Right atrium auricular region (tissue), 2 donors: ENCODE data around the gene RRAS2. TPM values are rescaled to one million over a fixed set of nuclear protein-coding genes. Genes with fewer than 3 reads are reported as not detected.

ENCODE experiments used
- DNase-seq: peaks from one replicate; pipeline ENCODE4 v3.0.0-alpha.2; 2019; ENCODE audit warnings: low spot score
- H3K27ac ChIP-seq, 2 donors: fragments of 200-600 bp; sonication (generic); 1 replicate in 1 of 2; 2 replicates in 1 of 2; pipeline ENCODE4 v1.5.1; 2016 to 2019
- H3K27me3 ChIP-seq, 2 donors: fragments of 200-600 bp; sonication (generic); one replicate each; pipeline versions ENCODE4 v1.5.1 to v1.6.0; 2017 to 2019
- H3K36me3 ChIP-seq: fragments of 200-600 bp; sonication (generic); one replicate; pipeline ENCODE4 v1.5.1; 2016
- H3K4me1 ChIP-seq, 2 donors: fragments of 200-600 bp; sonication (generic); one replicate each; pipeline versions ENCODE4 v1.5.1 to v1.6.0; 2017 to 2019
- H3K4me3 ChIP-seq, 2 donors: fragments of 200-600 bp; sonication (generic); 1 replicate in 1 of 2; 2 replicates in 1 of 2; pipeline ENCODE4 v1.5.1; 2017 to 2019; ENCODE audit warnings: mild to moderate bottlenecking in 1 of 2, moderate library complexity in 1 of 2
- H3K9me3 ChIP-seq, 2 donors: fragments of 200-600 bp; sonication (generic); one replicate each; pipeline ENCODE4 v1.5.1; 2019
- total RNA-seq, 2 donors: library from RNA; depleted of rRNA; stranded (reverse); fragments of >200 nt; gene quantifications; one replicate each; pipeline ENCODE4 v1.1.0, GENCODE V29; 2016
- TF ChIP-seq, protein P1 (sequence below), 2 donors: fragments of 200-600 bp; sonication (generic); IDR thresholded peaks; one replicate each; pipeline ENCODE4 v1.5.1; 2019; ENCODE audit warnings: antibody characterized with exemption in 2 of 2

RRAS2 gene
- total RNA-seq, 2 donors from 2014 or later = 39.3 to 65.2 TPM

DNA sequence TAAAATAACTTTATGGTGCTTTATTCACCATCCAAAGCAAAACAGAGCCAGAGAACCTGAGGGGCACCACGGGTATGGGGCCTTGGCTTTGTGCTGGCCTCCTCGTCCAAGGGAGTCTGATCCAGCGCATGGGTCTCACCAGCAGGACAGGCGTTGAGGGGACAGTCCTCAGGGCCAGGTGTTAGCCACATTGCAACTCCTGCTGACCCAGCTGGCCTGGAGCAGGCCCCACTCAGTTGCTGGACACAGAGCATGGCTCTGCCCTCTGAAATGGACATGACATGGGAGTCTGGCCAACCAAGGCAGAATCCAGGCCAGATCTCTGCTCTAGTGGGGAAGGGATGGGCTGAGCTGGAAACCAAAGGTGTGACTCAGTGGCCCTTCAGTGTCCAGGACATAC is 116.2 kb downstream of the RRAS2 start:
- Histone ChIP-seq H3K4me1 (no peaks in the 10 kb centered on the region), H3K27ac (no peak overlapping the region), H3K9me3 (no peaks in the 10 kb centered on the region), H3K4me3 (no peak overlapping the region), H3K27me3 (no peaks in the 10 kb centered on the region), H3K36me3 (no peaks in the 10 kb centered on the region)
- TF ChIP-seq, protein P1, sequence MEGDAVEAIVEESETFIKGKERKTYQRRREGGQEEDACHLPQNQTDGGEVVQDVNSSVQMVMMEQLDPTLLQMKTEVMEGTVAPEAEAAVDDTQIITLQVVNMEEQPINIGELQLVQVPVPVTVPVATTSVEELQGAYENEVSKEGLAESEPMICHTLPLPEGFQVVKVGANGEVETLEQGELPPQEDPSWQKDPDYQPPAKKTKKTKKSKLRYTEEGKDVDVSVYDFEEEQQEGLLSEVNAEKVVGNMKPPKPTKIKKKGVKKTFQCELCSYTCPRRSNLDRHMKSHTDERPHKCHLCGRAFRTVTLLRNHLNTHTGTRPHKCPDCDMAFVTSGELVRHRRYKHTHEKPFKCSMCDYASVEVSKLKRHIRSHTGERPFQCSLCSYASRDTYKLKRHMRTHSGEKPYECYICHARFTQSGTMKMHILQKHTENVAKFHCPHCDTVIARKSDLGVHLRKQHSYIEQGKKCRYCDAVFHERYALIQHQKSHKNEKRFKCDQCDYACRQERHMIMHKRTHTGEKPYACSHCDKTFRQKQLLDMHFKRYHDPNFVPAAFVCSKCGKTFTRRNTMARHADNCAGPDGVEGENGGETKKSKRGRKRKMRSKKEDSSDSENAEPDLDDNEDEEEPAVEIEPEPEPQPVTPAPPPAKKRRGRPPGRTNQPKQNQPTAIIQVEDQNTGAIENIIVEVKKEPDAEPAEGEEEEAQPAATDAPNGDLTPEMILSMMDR (IDR thresholded peaks at IDR 0.05) = no peak
- no peak for DNase-seq

DNA sequence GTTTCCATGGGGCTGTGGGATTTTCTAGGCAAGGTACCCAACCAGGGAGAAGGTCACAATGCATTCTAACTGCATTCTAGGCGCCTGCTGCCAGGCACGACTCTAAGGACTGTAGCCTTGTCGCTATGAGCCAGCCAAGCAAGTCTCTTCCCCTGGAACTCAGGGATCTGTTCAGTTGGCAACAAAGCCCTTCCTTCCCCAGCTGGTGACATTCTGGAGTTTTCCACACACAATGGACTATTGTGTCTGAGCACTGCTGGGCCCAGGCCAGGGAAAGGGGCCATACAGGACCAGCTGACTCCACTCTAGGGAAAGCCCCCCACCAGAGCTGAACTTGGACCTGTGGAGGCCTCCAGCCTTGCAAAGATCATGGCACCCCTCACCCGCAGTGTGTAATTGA is 116.8 kb downstream of the RRAS2 start:
- no peaks in the 10 kb centered on the region for H3K9me3 ChIP-seq
- H3K36me3 ChIP-seq = no peaks in the 10 kb centered on the region
- no peak overlapping the region for H3K4me3 ChIP-seq
- TF ChIP-seq, protein P1 (IDR thresholded peaks at IDR 0.05) = no peak
- H3K4me1 ChIP-seq = no peaks in the 10 kb centered on the region
- no peak for DNase-seq
- H3K27ac ChIP-seq = no peak overlapping the region
- H3K27me3 ChIP-seq = no peaks in the 10 kb centered on the region

DNA sequence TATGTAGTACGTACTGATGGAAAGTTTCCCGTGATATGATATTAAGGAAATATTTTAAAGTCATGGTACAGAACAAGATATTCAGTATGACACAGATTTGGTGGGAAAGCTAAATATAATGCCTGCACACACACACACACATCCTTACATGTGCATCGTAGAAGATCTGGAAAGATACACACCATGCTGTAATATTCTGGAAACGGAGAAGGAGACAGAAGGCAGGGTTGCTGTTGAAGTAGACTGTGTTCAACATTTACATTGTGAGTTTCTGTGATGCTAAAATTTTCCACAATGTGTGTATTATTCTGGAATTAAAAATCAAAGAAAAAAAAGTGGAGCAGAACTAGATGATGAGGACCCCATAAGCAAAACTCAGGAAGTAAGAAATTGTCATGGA is 118.0 kb downstream of the RRAS2 start:
- H3K27me3 ChIP-seq = no peaks in the 10 kb centered on the region
- TF ChIP-seq, protein P1 (IDR thresholded peaks at IDR 0.05) = no peak
- no peak overlapping the region for H3K4me3 ChIP-seq
- DNase-seq = no peak
- H3K9me3 ChIP-seq = no peaks in the 10 kb centered on the region
- H3K4me1 ChIP-seq = no peaks in the 10 kb centered on the region
- H3K27ac ChIP-seq = no peak overlapping the region
- H3K36me3 ChIP-seq = no peaks in the 10 kb centered on the region

DNA sequence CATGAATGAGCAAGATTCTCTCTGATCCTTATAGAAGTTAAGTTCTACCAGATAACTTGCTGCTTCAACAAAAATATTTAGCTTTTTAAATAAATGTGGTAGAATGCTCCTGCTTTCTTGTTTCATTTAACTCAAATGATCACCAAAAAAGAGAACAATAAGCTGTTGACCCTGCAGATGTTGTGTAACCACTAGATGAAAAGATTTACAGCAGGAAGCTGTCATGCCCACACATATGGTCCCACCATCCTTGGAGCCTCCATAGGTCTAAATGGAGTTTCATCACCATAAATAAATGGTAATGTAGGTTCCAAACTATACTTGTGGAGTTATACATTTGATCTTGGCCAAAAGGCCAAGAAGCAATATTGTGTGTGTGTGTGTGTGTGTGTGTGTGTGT is 118.8 kb downstream of the RRAS2 start:
- DNase-seq = no peak
- TF ChIP-seq, protein P1 (IDR thresholded peaks at IDR 0.05) = no peak
- H3K27me3 ChIP-seq = no peaks in the 10 kb centered on the region
- no peak overlapping the region for H3K27ac ChIP-seq
- no peaks in the 10 kb centered on the region for H3K9me3 ChIP-seq
- no peaks in the 10 kb centered on the region for H3K36me3 ChIP-seq
- H3K4me3 ChIP-seq = no peak overlapping the region
- H3K4me1 ChIP-seq = no peaks in the 10 kb centered on the region

DNA sequence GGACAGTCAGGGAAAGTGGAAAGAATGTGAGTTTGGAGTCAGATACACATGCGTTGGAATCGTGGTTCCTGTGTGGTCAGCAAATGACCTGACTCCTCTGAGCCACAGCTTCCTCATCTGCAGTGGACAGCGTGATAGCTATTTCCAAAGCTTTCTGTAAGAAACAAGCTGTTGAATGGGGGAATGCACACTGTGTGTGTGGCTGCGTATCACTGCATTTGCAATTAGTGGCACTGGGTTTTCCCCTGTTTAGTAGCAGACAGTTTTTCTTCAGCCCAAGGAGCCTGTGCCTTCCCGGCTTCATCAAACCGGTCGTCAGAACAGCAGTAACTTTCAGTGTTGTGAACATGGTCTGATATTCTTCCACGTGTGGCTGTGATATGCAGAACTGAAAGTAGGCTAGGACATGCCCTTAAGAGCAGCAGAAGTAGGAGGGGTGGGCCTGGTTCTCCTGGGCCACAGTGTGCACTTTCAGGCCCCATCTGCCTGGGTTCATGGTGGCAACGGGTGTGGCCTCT is 121.5 kb downstream of the RRAS2 start:
- DNase-seq = no peak
- TF ChIP-seq, protein P1 (IDR thresholded peaks at IDR 0.05) = no peak
- Histone ChIP-seq H3K36me3 (no peaks in the 10 kb centered on the region), H3K27me3 (no peaks in the 10 kb centered on the region), H3K9me3 (no peaks in the 10 kb centered on the region), H3K4me1 (no peaks in the 10 kb centered on the region), H3K27ac (no peak overlapping the region), H3K4me3 (no peak overlapping the region)

DNA sequence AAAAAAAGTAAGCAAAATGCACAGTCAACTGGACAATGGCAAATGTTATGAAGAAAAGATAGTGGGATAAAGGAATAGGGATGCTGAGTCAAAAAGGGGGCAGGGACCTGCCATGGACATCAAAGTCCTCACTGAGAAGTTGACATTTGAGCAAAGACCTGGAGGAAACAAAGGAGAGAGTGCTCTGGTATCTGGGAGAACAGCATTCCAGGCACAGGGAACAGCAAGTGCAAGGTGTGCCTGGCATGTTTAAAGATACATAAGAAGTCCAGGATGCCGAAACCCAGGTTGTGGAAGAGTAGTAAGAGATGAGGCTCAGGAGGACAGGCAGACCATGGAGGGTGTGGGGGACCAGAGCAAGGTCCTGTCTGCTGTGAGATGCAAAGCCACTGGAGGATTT is 123.3 kb downstream of the RRAS2 start:
- Histone ChIP-seq H3K27ac (no peak overlapping the region), H3K36me3 (no peaks in the 10 kb centered on the region), H3K27me3 (no peaks in the 10 kb centered on the region), H3K4me3 (no peak overlapping the region), H3K4me1 (no peaks in the 10 kb centered on the region), H3K9me3 (no peaks in the 10 kb centered on the region)
- DNase-seq = no peak
- TF ChIP-seq, protein P1 (IDR thresholded peaks at IDR 0.05) = no peak
